ENCODE results near the gene RHOV.

RHOV gene

DNA sequence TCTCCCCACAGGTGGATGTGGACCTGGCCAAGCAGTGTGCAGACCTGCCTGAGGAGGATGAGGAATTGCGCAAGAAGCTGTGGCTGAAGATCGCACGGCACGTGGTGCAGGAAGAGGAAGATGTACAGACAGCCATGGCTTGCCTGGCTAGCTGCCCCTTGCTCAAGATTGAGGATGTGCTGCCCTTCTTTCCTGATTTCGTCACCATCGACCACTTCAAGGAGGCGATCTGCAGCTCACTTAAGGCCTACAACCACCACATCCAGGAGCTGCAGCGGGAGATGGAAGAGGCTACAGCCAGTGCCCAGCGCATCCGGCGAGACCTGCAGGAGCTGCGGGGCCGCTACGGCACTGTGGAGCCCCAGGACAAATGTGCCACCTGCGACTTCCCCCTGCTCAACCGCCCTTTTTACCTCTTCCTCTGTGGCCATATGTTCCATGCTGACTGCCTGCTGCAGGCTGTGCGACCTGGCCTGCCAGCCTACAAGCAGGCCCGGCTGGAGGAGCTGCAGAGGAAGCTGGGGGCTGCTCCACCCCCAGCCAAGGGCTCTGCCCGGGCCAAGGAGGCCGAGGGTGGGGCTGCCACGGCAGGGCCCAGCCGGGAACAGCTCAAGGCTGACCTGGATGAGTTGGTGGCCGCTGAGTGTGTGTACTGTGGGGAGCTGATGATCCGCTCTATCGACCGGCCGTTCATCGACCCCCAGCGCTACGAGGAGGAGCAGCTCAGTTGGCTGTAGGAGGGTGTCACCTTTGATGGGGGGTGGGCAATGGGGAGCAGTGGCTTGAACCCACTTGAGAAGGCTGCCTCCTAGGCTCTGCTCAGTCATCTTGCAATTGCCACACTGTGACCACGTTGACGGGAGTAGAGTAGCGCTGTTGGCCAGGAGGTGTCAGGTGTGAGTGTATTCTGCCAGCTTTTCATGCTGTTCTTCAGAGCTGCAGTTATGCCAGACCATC is 28.8 kb upstream of the RHOV start:
- DNase-seq = no peak

GRCh38 chr15:40901053-40901443 is 27.0 kb upstream of the RHOV start:
- DNase-seq = no peak

DNA sequence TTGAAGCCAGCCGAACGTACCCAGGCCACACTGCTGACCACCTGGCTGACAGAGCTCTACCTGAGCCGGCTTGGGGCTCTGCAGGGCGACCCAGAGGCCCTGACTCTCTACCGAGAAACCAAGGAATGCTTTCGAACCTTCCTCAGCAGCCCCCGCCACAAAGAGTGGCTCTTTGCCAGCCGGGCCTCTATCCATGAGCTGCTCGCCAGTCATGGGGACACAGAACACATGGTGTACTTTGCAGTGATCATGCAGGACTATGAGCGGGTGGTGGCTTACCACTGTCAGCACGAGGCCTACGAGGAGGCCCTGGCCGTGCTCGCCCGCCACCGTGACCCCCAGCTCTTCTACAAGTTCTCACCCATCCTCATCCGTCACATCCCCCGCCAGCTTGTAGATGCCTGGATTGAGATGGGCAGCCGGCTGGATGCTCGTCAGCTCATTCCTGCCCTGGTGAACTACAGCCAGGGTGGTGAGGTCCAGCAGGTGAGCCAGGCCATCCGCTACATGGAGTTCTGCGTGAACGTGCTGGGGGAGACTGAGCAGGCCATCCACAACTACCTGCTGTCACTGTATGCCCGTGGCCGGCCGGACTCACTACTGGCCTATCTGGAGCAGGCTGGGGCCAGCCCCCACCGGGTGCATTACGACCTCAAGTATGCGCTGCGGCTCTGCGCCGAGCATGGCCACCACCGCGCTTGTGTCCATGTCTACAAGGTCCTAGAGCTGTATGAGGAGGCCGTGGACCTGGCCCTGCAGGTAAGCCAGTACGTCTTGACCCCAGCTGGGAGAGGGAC is 26.4 kb upstream of the RHOV start:
- no peak for DNase-seq

DNA sequence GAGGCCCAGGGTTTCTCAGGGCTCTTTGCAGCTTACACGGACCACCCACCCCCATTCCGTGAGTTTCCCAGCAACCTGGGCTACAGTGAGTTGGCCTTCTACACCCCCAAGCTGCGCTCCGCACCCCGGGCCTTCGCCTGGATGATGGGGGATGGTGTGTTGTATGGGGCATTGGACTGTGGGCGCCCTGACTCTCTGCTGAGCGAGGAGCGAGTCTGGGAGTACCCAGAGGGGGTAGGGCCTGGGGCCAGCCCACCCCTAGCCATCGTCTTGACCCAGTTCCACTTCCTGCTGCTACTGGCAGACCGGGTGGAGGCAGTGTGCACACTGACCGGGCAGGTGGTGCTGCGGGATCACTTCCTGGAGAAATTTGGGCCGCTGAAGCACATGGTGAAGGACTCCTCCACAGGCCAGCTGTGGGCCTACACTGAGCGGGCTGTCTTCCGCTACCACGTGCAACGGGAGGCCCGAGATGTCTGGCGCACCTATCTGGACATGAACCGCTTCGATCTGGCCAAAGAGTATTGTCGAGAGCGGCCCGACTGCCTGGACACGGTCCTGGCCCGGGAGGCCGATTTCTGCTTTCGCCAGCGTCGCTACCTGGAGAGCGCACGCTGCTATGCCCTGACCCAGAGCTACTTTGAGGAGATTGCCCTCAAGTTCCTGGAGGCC is 25.6 kb upstream of the RHOV start:
- no peak for DNase-seq

DNA sequence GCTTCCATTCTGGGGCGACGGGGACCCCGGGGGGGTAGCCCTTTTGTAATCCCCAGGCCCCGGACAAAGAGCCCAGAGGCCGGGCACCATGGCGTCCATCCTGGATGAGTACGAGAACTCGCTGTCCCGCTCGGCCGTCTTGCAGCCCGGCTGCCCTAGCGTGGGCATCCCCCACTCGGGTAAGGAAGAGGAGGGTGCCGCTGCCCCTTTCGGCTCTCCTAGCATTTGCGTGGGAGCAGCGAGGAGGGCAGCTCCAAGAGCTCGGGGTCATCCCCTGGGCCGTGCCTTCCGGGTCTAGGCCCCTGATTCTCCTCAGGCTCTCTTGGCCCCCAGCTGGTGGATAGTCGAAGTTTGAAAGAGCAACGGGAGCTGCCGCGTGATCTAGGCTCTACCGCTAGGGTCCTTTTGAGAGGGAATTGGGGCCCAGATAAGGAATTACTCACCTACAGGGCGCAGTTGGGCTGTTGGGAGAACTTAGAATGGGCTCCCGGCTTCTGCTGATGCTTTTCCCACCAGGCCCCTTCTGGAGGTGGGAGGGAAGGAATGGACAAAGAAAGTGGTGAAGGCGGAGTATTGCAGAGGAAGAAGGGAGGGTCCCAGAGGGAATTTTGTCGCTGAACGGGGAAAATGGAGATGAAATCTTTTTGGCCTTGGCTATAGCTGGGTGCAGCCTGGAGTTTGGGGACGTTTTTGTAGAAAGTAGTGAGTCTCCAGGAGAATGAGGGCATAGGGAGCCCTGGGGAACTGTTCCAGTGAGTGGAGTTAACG is 20.8 kb upstream of the RHOV start:
- peak; percentile 69 for DNase-seq

DNA sequence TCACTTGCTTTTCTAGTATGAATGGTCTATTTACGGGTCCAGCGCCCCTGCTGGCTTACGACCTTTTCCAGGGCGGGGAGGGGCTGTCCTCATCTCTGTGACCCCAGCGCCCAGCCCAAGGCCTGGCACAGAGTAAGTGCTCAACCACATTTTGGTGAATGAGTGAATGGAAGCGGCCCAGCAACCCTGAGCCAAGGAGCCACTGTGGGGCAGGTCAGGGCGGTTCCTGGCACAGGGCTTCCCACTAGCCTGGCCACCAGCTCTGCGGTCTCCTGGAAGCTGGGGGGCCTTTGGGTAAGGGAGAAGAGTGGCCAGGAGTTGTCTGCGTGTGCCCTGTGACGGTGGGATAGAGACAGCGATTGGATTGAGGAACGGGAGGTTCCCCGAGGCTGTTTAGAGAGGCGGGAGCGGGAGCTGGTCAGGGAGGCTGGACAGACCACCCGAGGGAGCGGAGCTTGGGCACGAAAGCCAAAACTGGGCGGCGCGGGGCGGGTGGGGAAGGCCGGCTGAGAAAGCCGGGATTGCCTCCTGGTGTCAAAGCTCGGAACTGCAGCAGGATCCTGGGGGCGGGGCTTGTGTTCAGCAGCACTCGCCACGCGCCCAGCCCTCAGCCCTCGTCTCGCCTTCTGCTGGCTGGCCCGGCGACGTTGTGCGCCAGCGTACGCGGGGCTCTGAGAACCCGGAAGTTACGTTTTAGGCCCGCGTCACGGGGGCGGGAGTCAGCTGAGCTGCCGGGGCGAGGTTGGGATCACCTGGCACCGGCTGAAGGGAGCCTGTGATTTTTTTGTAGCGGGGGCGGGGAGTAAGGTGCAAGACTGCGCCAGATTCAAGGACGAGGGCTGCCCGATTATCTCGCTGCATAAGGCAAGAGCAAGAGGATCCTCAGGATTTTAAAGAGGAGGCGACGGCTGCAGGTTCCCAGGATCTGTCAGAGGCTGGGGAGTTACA is 20.0 kb upstream of the RHOV start, which contains the start of gene VPS18:
TSS of gene VPS18 (plus strand) at position 718 of the 948 bp plus-strand sequence. CDS start 319 bp downstream, outside the sequence.
- peak; percentile 98 for DNase-seq

- no peak for DNase-seq
These were observed 19.1 kb upstream of the RHOV start for GRCh38 chr15:40893019-40893670.

DNA sequence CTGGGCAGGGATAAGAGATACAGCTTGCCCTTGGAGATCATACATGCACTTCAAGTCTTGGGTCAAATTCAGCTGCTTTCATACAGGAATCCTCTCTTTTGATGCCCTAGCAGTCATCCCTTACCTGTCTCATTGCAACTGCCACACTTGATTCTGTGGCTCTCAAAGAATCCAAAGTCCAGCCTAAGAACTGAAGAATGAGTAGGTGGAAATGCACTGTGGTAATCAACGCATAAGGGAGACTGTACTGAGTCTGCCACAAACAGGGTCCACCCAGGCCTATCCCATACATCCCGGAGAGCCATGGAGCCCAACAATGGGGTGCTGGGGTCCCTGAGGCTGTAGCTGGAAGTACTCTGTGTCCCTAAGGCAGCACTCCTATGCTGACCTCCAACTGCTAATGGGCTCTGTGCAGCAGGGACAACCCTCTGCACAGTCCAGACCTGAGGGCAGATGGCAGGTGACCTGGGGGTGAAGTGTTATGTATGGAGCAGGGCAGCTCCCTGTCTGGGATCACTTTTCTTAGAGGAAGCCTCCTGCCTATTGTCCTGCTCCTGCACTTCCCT is 18.5 kb upstream of the RHOV start:
- no peak for DNase-seq

DNA sequence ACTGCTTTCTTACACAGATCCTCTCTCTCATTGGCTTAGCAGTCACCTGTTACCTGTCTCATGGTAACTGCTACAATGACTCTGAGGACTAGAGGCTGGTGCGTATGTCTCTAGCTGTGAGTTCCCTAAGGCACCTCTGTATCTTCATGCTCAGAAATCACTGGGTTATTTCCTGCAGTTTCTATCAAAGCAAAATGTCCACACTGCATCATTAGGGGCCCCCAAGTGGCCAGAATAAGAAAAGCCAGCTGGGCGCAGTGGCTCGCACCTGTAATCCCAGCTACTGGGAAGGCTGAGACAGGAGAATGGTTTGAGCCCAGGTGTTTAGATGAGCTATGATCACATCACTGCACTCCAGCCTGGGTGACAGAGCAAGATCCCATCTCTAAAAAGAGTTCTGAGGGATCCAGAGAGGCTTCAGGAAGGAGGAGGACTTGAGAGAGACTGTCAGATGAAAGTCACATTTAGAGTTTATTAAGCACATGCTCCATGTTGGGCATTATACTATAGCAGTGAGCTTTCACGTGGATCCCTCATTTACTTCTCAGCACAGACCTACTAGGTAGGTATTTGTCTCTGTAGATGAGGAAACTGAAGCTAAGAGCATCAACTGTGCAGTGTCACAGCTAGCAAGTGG is 17.9 kb upstream of the RHOV start:
- peak; percentile 39 for DNase-seq

- no peak for DNase-seq
These were observed 17.1 kb upstream of the RHOV start for GRCh38 chr15:40891138-40891537.

GRCh38 chr15:40889112-40889511 is 15.1 kb upstream of the RHOV start:
- DNase-seq = no peak

DNA sequence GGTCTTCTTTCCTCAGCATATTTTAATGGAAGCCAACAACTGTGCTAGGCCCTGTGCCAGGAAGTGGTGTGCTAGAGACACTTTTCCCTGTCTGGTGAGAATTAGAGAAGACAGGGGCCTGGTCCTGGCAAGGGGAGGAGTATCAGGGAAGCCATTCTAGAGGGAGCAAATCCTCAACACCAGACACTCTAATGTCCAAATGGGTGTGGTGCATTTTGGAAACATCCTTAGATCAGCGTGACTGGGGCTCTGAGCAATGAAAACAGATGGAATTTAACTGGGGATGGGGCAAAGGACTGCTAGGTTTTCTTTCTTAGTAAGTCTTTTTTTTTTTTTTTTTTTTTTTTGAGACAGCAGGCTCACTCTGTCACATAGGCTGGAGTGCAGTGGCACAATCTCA is 12.6 kb upstream of the RHOV start:
- no peak for DNase-seq

DNA sequence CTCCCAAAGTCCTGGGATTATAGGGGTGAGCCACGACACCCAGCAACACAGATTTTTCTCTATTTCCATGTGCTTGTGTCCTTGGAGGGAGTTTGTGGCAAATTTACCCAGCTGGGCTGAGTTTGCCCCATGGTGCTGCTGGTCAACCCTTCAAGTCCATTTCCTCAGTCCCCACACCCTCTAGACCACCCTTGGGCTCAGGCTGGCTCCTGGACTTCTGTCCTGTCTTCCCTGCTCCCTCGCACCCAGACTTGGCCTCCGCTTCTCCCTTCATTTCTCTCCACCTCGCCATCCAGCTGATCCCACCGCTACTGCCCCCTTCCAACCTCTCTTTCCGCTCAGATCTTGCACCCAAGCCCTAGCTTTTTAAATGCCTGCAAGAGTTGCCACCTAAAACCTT is 7.3 kb upstream of the RHOV start:
- DNase-seq = no peak

DNA sequence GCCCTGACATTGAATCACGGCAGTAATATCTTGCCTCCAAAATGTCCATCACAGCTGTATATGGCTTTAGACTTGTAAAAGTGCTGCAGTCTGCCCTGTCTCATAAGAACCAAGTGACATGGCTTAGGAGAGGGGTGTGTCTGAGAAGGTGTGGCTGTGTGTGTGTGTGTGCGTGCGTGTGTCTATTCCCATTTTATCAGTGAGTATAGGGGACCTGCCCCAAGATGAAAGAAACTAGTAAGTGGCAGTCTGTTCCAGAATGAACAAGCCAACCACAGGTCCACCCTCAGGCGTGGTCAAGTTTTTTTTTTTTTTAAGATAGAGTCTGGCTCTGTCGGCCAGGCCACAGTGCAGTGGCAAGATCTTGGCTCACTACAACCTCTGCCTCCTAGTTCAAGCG is 5.6 kb upstream of the RHOV start:
- DNase-seq = no peak

DNA sequence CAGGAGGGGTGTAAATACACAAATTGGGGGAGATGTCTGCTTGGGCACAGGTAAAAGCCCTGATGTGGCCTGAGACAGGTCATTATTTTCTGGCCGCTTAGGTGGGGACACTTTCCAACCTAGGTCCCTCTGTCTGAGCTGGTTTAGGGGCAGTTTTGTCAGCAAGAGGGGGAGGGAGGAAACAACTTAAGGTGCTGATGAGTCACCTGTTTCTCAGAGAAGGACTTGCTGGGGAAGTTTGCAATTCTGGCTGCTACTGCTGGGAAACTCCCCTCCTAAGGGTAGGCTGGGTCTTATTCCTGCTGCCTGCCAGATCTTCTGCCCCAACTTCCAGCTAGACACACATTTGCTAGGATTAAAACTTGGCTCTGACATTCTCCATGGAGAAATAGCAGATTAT is 4.8 kb upstream of the RHOV start:
- DNase-seq = peak; percentile 59

- DNase-seq = no peak
These were observed 3.7 kb upstream of the RHOV start for GRCh38 chr15:40877694-40878093.

- no peak for DNase-seq
These were observed 2.1 kb upstream of the RHOV start for GRCh38 chr15:40875991-40876730.

- DNase-seq = no peak
These were observed 992 bp downstream of the RHOV start for GRCh38 chr15:40872791-40873693.
